Liver (tissue), 9 donors: Measurements from ENCODE around the gene MAN2B2. TPM values are rescaled to one million over a fixed set of nuclear protein-coding genes. Genes with fewer than 3 reads are reported as not detected.

ENCODE experiments used
- DNase-seq: peaks from one replicate; pipeline ENCODE4 v3.0.0-alpha.2; 2017; ENCODE audit warnings: low spot score
- H3K27ac ChIP-seq, 2 donors: one replicate each; pipeline ENCODE4 v1.7.0; 2013; ENCODE audit warnings: inconsistent platforms in 2 of 2, low read length in 2 of 2, control low read depth in 1 of 2, low read depth in 1 of 2, mild to moderate bottlenecking in 1 of 2
- H3K27me3 ChIP-seq, 4 donors: one replicate each; pipeline versions ENCODE4 v1.6.1 to v1.7.0; 2013; ENCODE audit warnings: low read length in 3 of 4, inconsistent platforms in 1 of 4, mild to moderate bottlenecking in 1 of 4, moderate library complexity in 1 of 4; ENCODE audit not compliant: control insufficient read depth in 4 of 4, insufficient read depth in 4 of 4
- H3K36me3 ChIP-seq, 4 donors: one replicate each; pipeline versions ENCODE4 v1.6.1 to v1.7.0; 2013; ENCODE audit warnings: low read length in 3 of 4, mild to moderate bottlenecking in 3 of 4, low read depth in 1 of 4, moderate library complexity in 1 of 4; ENCODE audit not compliant: control insufficient read depth in 4 of 4, insufficient read depth in 3 of 4
- H3K4me1 ChIP-seq, 4 donors: one replicate each; pipeline versions ENCODE4 v1.6.1 to v1.7.0; 2013; ENCODE audit warnings: low read length in 3 of 4, mild to moderate bottlenecking in 3 of 4, moderate library complexity in 1 of 4; ENCODE audit not compliant: control insufficient read depth in 4 of 4, insufficient read depth in 4 of 4
- H3K4me3 ChIP-seq, 3 donors: one replicate each; pipeline versions ENCODE4 v1.6.1 to v1.7.0; 2013; ENCODE audit warnings: low read length in 3 of 3, control low read depth in 1 of 3, low read depth in 1 of 3, mild to moderate bottlenecking in 1 of 3
- H3K9ac ChIP-seq, 2 donors: one replicate each; pipeline ENCODE4 v1.7.0; 2013; ENCODE audit warnings: low read length in 2 of 2, mild to moderate bottlenecking in 2 of 2, moderate library complexity in 2 of 2, control low read depth in 1 of 2, low read depth in 1 of 2
- H3K9me3 ChIP-seq, 4 donors: one replicate each; pipeline versions ENCODE4 v1.6.1 to v1.7.0; 2013; ENCODE audit warnings: low read length in 3 of 4; ENCODE audit not compliant: control insufficient read depth in 4 of 4
- EGR1 ChIP-seq, 2 donors: IDR thresholded peaks; 2 replicates each; pipeline ENCODE4 v1.6.1; 2016 to 2018; ENCODE audit warnings: antibody characterized with exemption in 2 of 2, low read depth in 2 of 2
- FOXA1 ChIP-seq: IDR thresholded peaks from 2 replicates; pipeline ENCODE4 v1.6.1; 2016; ENCODE audit warnings: antibody characterized with exemption
- FOXA2 ChIP-seq: IDR thresholded peaks from 2 replicates; pipeline ENCODE4 v1.6.1; 2016; ENCODE audit warnings: antibody characterized with exemption
- GABPA ChIP-seq, 2 donors: IDR thresholded peaks in 1 of 2; conservative IDR thresholded peaks in 1 of 2; 2 replicates each; pipeline ENCODE4 v1.6.1; 2016; ENCODE audit warnings: antibody characterized with exemption in 2 of 2, mild to moderate bottlenecking in 1 of 2, moderate library complexity in 1 of 2
- HNF4A ChIP-seq, 2 donors: conservative IDR thresholded peaks; 2 replicates each; pipeline ENCODE4 v1.6.1; 2016; ENCODE audit warnings: antibody characterized with exemption in 2 of 2, mild to moderate bottlenecking in 2 of 2
- HNF4G ChIP-seq: IDR thresholded peaks from 2 replicates; pipeline ENCODE4 v1.6.1; 2016; ENCODE audit warnings: antibody characterized with exemption
- JUND ChIP-seq, 2 donors: IDR thresholded peaks; 2 replicates each; pipeline ENCODE4 v1.6.1; 2016; ENCODE audit warnings: antibody characterized with exemption in 2 of 2
- NR2F2 ChIP-seq: IDR thresholded peaks from 2 replicates; pipeline ENCODE4 v1.6.1; 2016; ENCODE audit warnings: antibody characterized with exemption
- RAD21 ChIP-seq, 2 donors: IDR thresholded peaks; 2 replicates each; pipeline ENCODE4 v1.6.1; 2016; ENCODE audit warnings: antibody characterized with exemption in 2 of 2, mild to moderate bottlenecking in 2 of 2
- REST ChIP-seq: IDR thresholded peaks from 2 replicates; pipeline ENCODE4 v1.6.1; 2016; ENCODE audit warnings: antibody characterized with exemption, mild to moderate bottlenecking
- RXRA ChIP-seq, 2 donors: IDR thresholded peaks; 2 replicates each; pipeline ENCODE4 v1.6.1; 2017 to 2018; ENCODE audit warnings: antibody characterized with exemption in 2 of 2, mild to moderate bottlenecking in 1 of 2
- SP1 ChIP-seq: IDR thresholded peaks from 2 replicates; pipeline ENCODE4 v1.6.1; 2018; ENCODE audit warnings: antibody characterized with exemption, mild to moderate bottlenecking
- TAF1 ChIP-seq: conservative IDR thresholded peaks from 2 replicates; pipeline ENCODE4 v1.6.1; 2016; ENCODE audit warnings: antibody characterized with exemption, mild to moderate bottlenecking
- YY1 ChIP-seq: IDR thresholded peaks from 2 replicates; pipeline ENCODE4 v1.6.1; 2016; ENCODE audit warnings: antibody characterized with exemption, mild to moderate bottlenecking
- WGBS: extraction: QIAGEN DNeasy Blood & Tissue Kit; methylation state at CpG from one replicate; pipeline ENCODE4 v1.1.7; 2013; 5-methylcytosine and 5-hydroxymethylcytosine counted together
- polyA plus RNA-seq, 2 donors: library from polyadenylated mRNA; stranded (reverse) in 1 of 2; unstranded in 1 of 2; fragments of 200-250 nt in 1 of 2; fragments of >200 nt in 1 of 2; fragmentation: Nextera tagmentation in 1 of 2; extraction: Ambion mirVana in 1 of 2; gene quantifications; one replicate each; pipeline versions ENCODE4 v1.2.1 to v1.2.3, GENCODE V29; 2013 to 2015
- total RNA-seq, 2 donors: library from RNA; depleted of rRNA; stranded (reverse); fragments of >200 nt; gene quantifications; one replicate each; pipeline ENCODE4 v1.2.3, GENCODE V29; 2014
- TF ChIP-seq, protein P1 (sequence below): fragments of 150-350 bp; IDR thresholded peaks from 2 replicates; pipeline ENCODE4 v1.5.1; 2017; ENCODE audit warnings: improper control_type of control experiment, low read depth, low read length; ENCODE audit not compliant: missing input control
- TF ChIP-seq, protein P2 (sequence below): IDR thresholded peaks from 2 replicates; pipeline ENCODE4 v1.6.1; 2016; ENCODE audit warnings: antibody characterized with exemption
- TF ChIP-seq, protein P3 (sequence below): IDR thresholded peaks from 2 replicates; pipeline ENCODE4 v1.6.1; 2016; ENCODE audit warnings: antibody characterized with exemption
- donor health status: healthy.
- donor health status: healthy.
- donor health status: healthy.
- donor health status: healthy.
- donor health status: healthy.

The MAN2B2 gene
- total and polyA plus RNA-seq, 4 donors: 14.7 to 29.7 (median 22.5) TPM

DNA sequence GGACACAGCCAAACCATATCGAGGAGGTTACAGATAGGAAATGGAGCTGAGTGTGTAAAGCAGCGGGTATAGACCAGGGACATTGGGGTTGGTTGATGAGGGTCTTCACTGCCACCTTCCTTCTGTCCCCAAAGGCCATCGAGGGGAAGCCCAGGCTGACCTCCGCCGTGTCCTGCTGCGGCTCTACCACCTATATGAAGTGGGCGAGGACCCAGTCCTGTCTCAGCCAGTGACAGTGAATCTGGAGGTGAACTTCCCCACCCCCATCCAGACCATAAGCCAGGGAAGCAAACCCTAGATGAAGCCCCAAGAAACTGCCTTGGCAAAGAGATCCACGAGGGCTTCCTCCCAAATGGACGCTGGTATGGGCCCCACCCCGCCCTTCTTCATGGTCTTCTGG is 42.3 kb downstream of the MAN2B2 start:
- Histone ChIP-seq H3K9ac (no peak overlapping the region), H3K9me3 (no peaks in the 10 kb centered on the region), H3K4me3 (no peak overlapping the region), H3K36me3 (peaks cover 10 to 54% (median 18%) of the 10 kb centered on the region in 4 donors), H3K4me1 (no peaks in the 10 kb centered on the region), H3K27me3 (no peaks in the 10 kb centered on the region), H3K27ac (no peak overlapping the region)
- TF ChIP-seq, protein P1, sequence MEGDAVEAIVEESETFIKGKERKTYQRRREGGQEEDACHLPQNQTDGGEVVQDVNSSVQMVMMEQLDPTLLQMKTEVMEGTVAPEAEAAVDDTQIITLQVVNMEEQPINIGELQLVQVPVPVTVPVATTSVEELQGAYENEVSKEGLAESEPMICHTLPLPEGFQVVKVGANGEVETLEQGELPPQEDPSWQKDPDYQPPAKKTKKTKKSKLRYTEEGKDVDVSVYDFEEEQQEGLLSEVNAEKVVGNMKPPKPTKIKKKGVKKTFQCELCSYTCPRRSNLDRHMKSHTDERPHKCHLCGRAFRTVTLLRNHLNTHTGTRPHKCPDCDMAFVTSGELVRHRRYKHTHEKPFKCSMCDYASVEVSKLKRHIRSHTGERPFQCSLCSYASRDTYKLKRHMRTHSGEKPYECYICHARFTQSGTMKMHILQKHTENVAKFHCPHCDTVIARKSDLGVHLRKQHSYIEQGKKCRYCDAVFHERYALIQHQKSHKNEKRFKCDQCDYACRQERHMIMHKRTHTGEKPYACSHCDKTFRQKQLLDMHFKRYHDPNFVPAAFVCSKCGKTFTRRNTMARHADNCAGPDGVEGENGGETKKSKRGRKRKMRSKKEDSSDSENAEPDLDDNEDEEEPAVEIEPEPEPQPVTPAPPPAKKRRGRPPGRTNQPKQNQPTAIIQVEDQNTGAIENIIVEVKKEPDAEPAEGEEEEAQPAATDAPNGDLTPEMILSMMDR: no peak
- no peak for TF ChIP-seq RAD21 (IDR thresholded peaks at IDR 0.05)
- TF ChIP-seq FOXA2: no peak
- no peak for TF ChIP-seq SP1
- no peak for TF ChIP-seq GABPA (IDR thresholded peaks at IDR 0.05 in 1 of 2, conservative IDR thresholded peaks at IDR 0.05 in 1 of 2)
- TF ChIP-seq YY1: no peak
- TF ChIP-seq REST: no peak
- TF ChIP-seq JUND (IDR thresholded peaks at IDR 0.05): no peak
- no peak for TF ChIP-seq NR2F2
- TF ChIP-seq TAF1: no peak
- no peak for TF ChIP-seq HNF4A (conservative IDR thresholded peaks at IDR 0.05)
- TF ChIP-seq, protein P2, sequence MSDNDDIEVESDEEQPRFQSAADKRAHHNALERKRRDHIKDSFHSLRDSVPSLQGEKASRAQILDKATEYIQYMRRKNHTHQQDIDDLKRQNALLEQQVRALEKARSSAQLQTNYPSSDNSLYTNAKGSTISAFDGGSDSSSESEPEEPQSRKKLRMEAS: no peak
- no peak for TF ChIP-seq HNF4G
- TF ChIP-seq, protein P3, sequence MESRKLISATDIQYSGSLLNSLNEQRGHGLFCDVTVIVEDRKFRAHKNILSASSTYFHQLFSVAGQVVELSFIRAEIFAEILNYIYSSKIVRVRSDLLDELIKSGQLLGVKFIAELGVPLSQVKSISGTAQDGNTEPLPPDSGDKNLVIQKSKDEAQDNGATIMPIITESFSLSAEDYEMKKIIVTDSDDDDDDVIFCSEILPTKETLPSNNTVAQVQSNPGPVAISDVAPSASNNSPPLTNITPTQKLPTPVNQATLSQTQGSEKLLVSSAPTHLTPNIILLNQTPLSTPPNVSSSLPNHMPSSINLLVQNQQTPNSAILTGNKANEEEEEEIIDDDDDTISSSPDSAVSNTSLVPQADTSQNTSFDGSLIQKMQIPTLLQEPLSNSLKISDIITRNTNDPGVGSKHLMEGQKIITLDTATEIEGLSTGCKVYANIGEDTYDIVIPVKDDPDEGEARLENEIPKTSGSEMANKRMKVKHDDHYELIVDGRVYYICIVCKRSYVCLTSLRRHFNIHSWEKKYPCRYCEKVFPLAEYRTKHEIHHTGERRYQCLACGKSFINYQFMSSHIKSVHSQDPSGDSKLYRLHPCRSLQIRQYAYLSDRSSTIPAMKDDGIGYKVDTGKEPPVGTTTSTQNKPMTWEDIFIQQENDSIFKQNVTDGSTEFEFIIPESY: no peak
- TF ChIP-seq RXRA (IDR thresholded peaks at IDR 0.05): no peak
- no peak for TF ChIP-seq EGR1 (IDR thresholded peaks at IDR 0.05; ENCODE audit: low read depth in 2 of 2)
- no peak for TF ChIP-seq FOXA1
- no peak for DNase-seq
- 97% methylated on average over 10 of the region's 10 CpGs for WGBS
